Endodermal cell (in vitro differentiated cells): Measurements from ENCODE around the gene KIAA1217. TPM values are rescaled to one million over a fixed set of nuclear protein-coding genes. Genes with fewer than 3 reads are reported as not detected.

Experiments used
- DNase-seq: peaks from one replicate; pipeline ENCODE4 v3.0.0-alpha.2; 2017
- H3K27ac ChIP-seq: 2 replicates; pipeline ENCODE4 v1.5.1; 2013; ENCODE audit warnings: mild to moderate bottlenecking, low read depth, low read length, moderate library complexity
- H3K27me3 ChIP-seq: 2 replicates; pipeline ENCODE4 v1.6.1; 2013; ENCODE audit warnings: mild to moderate bottlenecking, low read length, moderate library complexity; ENCODE audit not compliant: insufficient read depth, control insufficient read depth, poor library complexity, severe bottlenecking
- H3K36me3 ChIP-seq: 2 replicates; pipeline ENCODE4 v1.7.0; 2013; ENCODE audit warnings: mild to moderate bottlenecking, low read length, moderate library complexity; ENCODE audit not compliant: control insufficient read depth, insufficient read depth
- H3K4me1 ChIP-seq: one replicate; pipeline ENCODE4 v1.7.0; 2013; ENCODE audit warnings: low read length; ENCODE audit not compliant: control insufficient read depth, insufficient read depth
- H3K4me3 ChIP-seq: 2 replicates; pipeline ENCODE4 v1.5.1; 2013; ENCODE audit warnings: mild to moderate bottlenecking, low read length, moderate library complexity
- H3K9ac ChIP-seq: 2 replicates; pipeline ENCODE4 v1.6.1; 2013; ENCODE audit warnings: mild to moderate bottlenecking, low read length, moderate library complexity; ENCODE audit not compliant: poor library complexity, severe bottlenecking; ENCODE audit errors: extremely low read depth
- H3K9me3 ChIP-seq: 2 replicates; pipeline ENCODE4 v1.6.1; 2013; ENCODE audit warnings: mild to moderate bottlenecking, low read length, moderate library complexity; ENCODE audit not compliant: control insufficient read depth
- H3K27ac Mint-ChIP-seq: 2 replicates; pipeline ENCODE4 v1.8.0; 2020; ENCODE audit warnings: mixed read lengths
- H3K27me3 Mint-ChIP-seq: 2 replicates; pipeline ENCODE4 v1.8.0; 2021; ENCODE audit warnings: mild to moderate bottlenecking, mixed read lengths; ENCODE audit not compliant: insufficient read depth
- H3K36me3 Mint-ChIP-seq: 2 replicates; pipeline ENCODE4 v1.8.0; 2020; ENCODE audit warnings: low read depth, mixed read lengths
- H3K4me1 Mint-ChIP-seq: 2 replicates; pipeline ENCODE4 v1.8.0; 2020; ENCODE audit warnings: mixed read lengths
- H3K4me3 Mint-ChIP-seq: 2 replicates; pipeline ENCODE4 v1.8.0; 2020; ENCODE audit warnings: mild to moderate bottlenecking, moderate library complexity, mixed read lengths
- H3K9me3 Mint-ChIP-seq: 2 replicates; pipeline ENCODE4 v1.8.0; 2020; ENCODE audit warnings: mild to moderate bottlenecking, mixed read lengths
- WGBS, 2 experiments: methylation state at CpG; one replicate each; pipeline versions ENCODE4 v1.1.5 to v1.1.7; 2013; ENCODE audit warnings: missing lambda C conversion rate in 2 of 2, mixed read lengths in 1 of 2; ENCODE audit not compliant: insufficient coverage in 1 of 2, insufficient read length in 1 of 2; 5-methylcytosine and 5-hydroxymethylcytosine counted together
- long read RNA-seq, 4 experiments: library from polyadenylated mRNA in 2 of 4; library from RNA in 1 of 4; library from capped mRNA in 1 of 4; stranded (forward) in 3 of 4; unstranded in 1 of 4; transcript quantifications; one replicate each; pipeline ENCODE4 v2.0.0, GENCODE V29; 2020 to 2021; ENCODE audit warnings: inconsistent platforms in 1 of 4
- polyA plus RNA-seq, 2 experiments: library from polyadenylated mRNA; stranded (reverse); fragments of 50-300 nt; gene quantifications; one replicate each; pipeline ENCODE4 v1.2.3, GENCODE V29; 2013
- total RNA-seq, 2 donors: library from RNA; stranded (reverse); fragmentation: NEBNext Ultra II Directional in 1 of 2; extraction: Animal tissue kit (Norgen Biotek cat#: 25700) in 1 of 2; gene quantifications; 2 replicates in 1 of 2; 3 replicates in 1 of 2; pipeline ENCODE4 v1.2.1, GENCODE V29; 2021
- TF ChIP-seq, protein P1 (sequence below): fragments of 200-600 bp; sonication (generic); conservative IDR thresholded peaks from 2 replicates; pipeline ENCODE4 v1.5.0; 2021; ENCODE audit warnings: antibody characterized with exemption, mild to moderate bottlenecking

The KIAA1217 gene, protein sequence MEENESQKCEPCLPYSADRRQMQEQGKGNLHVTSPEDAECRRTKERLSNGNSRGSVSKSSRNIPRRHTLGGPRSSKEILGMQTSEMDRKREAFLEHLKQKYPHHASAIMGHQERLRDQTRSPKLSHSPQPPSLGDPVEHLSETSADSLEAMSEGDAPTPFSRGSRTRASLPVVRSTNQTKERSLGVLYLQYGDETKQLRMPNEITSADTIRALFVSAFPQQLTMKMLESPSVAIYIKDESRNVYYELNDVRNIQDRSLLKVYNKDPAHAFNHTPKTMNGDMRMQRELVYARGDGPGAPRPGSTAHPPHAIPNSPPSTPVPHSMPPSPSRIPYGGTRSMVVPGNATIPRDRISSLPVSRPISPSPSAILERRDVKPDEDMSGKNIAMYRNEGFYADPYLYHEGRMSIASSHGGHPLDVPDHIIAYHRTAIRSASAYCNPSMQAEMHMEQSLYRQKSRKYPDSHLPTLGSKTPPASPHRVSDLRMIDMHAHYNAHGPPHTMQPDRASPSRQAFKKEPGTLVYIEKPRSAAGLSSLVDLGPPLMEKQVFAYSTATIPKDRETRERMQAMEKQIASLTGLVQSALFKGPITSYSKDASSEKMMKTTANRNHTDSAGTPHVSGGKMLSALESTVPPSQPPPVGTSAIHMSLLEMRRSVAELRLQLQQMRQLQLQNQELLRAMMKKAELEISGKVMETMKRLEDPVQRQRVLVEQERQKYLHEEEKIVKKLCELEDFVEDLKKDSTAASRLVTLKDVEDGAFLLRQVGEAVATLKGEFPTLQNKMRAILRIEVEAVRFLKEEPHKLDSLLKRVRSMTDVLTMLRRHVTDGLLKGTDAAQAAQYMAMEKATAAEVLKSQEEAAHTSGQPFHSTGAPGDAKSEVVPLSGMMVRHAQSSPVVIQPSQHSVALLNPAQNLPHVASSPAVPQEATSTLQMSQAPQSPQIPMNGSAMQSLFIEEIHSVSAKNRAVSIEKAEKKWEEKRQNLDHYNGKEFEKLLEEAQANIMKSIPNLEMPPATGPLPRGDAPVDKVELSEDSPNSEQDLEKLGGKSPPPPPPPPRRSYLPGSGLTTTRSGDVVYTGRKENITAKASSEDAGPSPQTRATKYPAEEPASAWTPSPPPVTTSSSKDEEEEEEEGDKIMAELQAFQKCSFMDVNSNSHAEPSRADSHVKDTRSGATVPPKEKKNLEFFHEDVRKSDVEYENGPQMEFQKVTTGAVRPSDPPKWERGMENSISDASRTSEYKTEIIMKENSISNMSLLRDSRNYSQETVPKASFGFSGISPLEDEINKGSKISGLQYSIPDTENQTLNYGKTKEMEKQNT (N-terminal part only)
- total RNA-seq = 10 to 100 TPM; 25.4 to 27.2 TPM
- polyA plus RNA-seq (2013, experiment 1 of 2) = 9.4 TPM
- 10.4 TPM for polyA plus RNA-seq (2013, experiment 2 of 2)
- long read RNA-seq, experiment 1, partial matches to known transcripts = 1 of 3 reads
- long read RNA-seq, experiment 1, other reads (novel, unspliced or antisense) = 2 of 3 reads
- long read RNA-seq, experiment 2, full-length matches to known transcripts = 2 of 20 reads
- long read RNA-seq, experiment 2, partial matches to known transcripts = 7 of 20 reads
- long read RNA-seq, experiment 2, other reads (novel, unspliced or antisense) = 11 of 20 reads
- long read RNA-seq, experiment 3, full-length matches to known transcripts = 1 of 19 reads
- long read RNA-seq, experiment 3, partial matches to known transcripts = 10 of 19 reads
- long read RNA-seq, experiment 3, other reads (novel, unspliced or antisense) = 8 of 19 reads
- long read RNA-seq, experiment 4, partial matches to known transcripts = 3 of 5 reads
- long read RNA-seq, experiment 4, other reads (novel, unspliced or antisense) = 2 of 5 reads

- Histone ChIP-seq H3K4me1 (peaks cover 11% of the 10 kb centered on the region), H3K4me3 (peak within 1 kb of the TSS; percentile 95), H3K27ac (peak within 1 kb of the TSS; percentile 93), H3K36me3 (no peaks in the 10 kb centered on the region), H3K9me3 (no peaks in the 10 kb centered on the region), H3K9ac (peak within 1 kb of the TSS; percentile 81), H3K27me3 (no peaks in the 10 kb centered on the region)
- peak within 1 kb of the TSS; percentile 83 for H3K4me3 Mint-ChIP-seq
- H3K36me3 Mint-ChIP-seq = peaks cover 5% of the 10 kb centered on the region
- TF ChIP-seq, protein P1, sequence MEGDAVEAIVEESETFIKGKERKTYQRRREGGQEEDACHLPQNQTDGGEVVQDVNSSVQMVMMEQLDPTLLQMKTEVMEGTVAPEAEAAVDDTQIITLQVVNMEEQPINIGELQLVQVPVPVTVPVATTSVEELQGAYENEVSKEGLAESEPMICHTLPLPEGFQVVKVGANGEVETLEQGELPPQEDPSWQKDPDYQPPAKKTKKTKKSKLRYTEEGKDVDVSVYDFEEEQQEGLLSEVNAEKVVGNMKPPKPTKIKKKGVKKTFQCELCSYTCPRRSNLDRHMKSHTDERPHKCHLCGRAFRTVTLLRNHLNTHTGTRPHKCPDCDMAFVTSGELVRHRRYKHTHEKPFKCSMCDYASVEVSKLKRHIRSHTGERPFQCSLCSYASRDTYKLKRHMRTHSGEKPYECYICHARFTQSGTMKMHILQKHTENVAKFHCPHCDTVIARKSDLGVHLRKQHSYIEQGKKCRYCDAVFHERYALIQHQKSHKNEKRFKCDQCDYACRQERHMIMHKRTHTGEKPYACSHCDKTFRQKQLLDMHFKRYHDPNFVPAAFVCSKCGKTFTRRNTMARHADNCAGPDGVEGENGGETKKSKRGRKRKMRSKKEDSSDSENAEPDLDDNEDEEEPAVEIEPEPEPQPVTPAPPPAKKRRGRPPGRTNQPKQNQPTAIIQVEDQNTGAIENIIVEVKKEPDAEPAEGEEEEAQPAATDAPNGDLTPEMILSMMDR = no peak
- H3K27ac Mint-ChIP-seq = peak within 1 kb of the TSS; percentile 96
- H3K4me1 Mint-ChIP-seq = peaks cover 47% of the 10 kb centered on the region
- peaks cover 3% of the 10 kb centered on the region for H3K9me3 Mint-ChIP-seq
- H3K27me3 Mint-ChIP-seq = no peaks in the 10 kb centered on the region
- DNase-seq = peak; percentile 89
- WGBS, 2 experiments = 1% methylated on average over 9 to 34 of the region's 34 CpGs
Observed at GRCh38 chr10:24208661-24209431, at the start of gene KIAA1217. Gene KIAA1217, plus strand, starts transcription at chr10:24209138. Its CDS starts 56 bp downstream, at chr10:24209194.

DNA sequence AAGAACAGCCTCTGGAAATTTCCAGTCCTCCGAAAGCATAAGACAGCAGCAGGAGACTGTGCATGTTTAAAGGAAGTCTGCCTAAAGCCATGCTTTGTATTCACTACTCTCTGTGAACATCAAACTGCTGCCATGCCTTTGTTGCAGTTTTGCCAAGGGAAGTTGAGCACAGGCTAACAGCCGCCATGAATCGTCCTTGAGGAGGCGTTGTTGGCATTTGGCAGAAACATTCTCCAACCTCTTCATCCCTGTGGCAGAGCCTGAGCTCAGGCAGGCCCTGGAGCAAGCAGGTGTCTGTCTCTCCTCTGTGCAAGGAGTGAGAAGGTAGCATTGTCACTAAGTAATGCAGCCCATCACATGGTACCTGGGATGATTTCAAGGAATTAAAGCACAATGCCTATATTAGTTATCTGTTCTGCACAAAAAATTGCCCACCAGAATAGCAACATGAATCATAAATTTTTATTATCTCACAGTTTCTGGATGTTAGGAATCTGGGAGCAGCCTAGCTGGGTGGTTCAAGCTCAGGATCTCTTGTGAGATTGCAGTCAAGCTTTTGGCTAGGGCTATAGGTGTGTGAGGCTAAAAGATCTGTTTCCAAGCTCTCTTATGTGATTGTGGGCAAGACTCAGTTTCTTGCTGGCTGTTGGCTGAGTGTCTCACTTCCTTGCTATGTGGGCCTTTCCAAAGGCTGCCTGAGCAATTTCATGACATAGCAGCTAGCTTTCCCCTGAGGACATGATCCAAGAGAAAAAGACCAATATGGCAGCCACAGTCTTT lies 46.5 kb upstream of the KIAA1217 start:
- Histone ChIP-seq H3K27me3 (no peaks in the 10 kb centered on the region), H3K36me3 (no peaks in the 10 kb centered on the region), H3K9ac (no peak overlapping the region), H3K27ac (no peak overlapping the region), H3K9me3 (peaks cover 3% of the 10 kb centered on the region), H3K4me3 (no peak overlapping the region), H3K4me1 (no peaks in the 10 kb centered on the region)
- Mint-ChIP-seq H3K27me3 (no peaks in the 10 kb centered on the region), H3K4me3 (no peak overlapping the region), H3K27ac (no peak overlapping the region), H3K9me3 (peaks cover 2% of the 10 kb centered on the region), H3K4me1 (no peaks in the 10 kb centered on the region), H3K36me3 (no peaks in the 10 kb centered on the region)
- TF ChIP-seq, protein P1 = no peak
- 66 to 100% methylated on average over 1 to 4 of the region's 4 CpGs for WGBS, 2 experiments
- no peak for DNase-seq
